ENCODE data around the gene NFKBIA.
"Not testable (repeated sequence)": the region's sequence is repeated elsewhere in the genome, so short reads cannot be mapped to it uniquely, and the experiment has no call there.

Gene NFKBIA

GRCh38 chr14:35404449-35405303 lies at the start of gene NFKBIA:
Gene NFKBIA (minus strand): TSS chr14:35404749. CDS start chr14:35404644, 105 bp downstream.
- FAIRE-seq = no peak

- no peak for FAIRE-seq
Measured at GRCh38 chr14:35446450-35446849, 41.9 kb upstream of the NFKBIA start.

GRCh38 chr14:35444104-35444503 lies 39.6 kb upstream of the NFKBIA start:
- no peak for FAIRE-seq

- FAIRE-seq = no peak
Measured at GRCh38 chr14:35441160-35441559, 36.6 kb upstream of the NFKBIA start.

GRCh38 chr14:35438910-35439713 lies 34.6 kb upstream of the NFKBIA start:
- FAIRE-seq = no peak

- not testable (repeated sequence) for FAIRE-seq
Measured at GRCh38 chr14:35438492-35438891, 33.9 kb upstream of the NFKBIA start.

GRCh38 chr14:35435177-35435576 lies 30.6 kb upstream of the NFKBIA start:
- FAIRE-seq = no peak

GRCh38 chr14:35433826-35434225 lies 29.3 kb upstream of the NFKBIA start:
- no peak for FAIRE-seq

GRCh38 chr14:35430459-35431199 lies 26.1 kb upstream of the NFKBIA start:
- FAIRE-seq = no peak

GRCh38 chr14:35429951-35430350 lies 25.4 kb upstream of the NFKBIA start:
- no peak for FAIRE-seq

GRCh38 chr14:35425850-35426249 lies 21.3 kb upstream of the NFKBIA start:
- no peak for FAIRE-seq

- no peak for FAIRE-seq
Measured at GRCh38 chr14:35423621-35424020, 19.1 kb upstream of the NFKBIA start.

GRCh38 chr14:35420036-35420811 lies 15.7 kb upstream of the NFKBIA start:
- no peak for FAIRE-seq

- FAIRE-seq = no peak
Measured at GRCh38 chr14:35419429-35419841, 14.9 kb upstream of the NFKBIA start.

GRCh38 chr14:35418093-35418492 lies 13.5 kb upstream of the NFKBIA start:
- no peak for FAIRE-seq

GRCh38 chr14:35416108-35416750 lies 11.7 kb upstream of the NFKBIA start:
- FAIRE-seq = no peak

GRCh38 chr14:35414365-35414764 lies 9.8 kb upstream of the NFKBIA start:
- FAIRE-seq = no peak

GRCh38 chr14:35412272-35413056 lies 7.9 kb upstream of the NFKBIA start:
- no peak for FAIRE-seq

GRCh38 chr14:35410858-35411257 lies 6.3 kb upstream of the NFKBIA start:
- FAIRE-seq = no peak

GRCh38 chr14:35409595-35409994 lies 5.0 kb upstream of the NFKBIA start:
- FAIRE-seq = no peak

GRCh38 chr14:35408026-35408425 lies 3.5 kb upstream of the NFKBIA start:
- no peak for FAIRE-seq
